ENCODE data around the gene HEATR3.

DNA sequence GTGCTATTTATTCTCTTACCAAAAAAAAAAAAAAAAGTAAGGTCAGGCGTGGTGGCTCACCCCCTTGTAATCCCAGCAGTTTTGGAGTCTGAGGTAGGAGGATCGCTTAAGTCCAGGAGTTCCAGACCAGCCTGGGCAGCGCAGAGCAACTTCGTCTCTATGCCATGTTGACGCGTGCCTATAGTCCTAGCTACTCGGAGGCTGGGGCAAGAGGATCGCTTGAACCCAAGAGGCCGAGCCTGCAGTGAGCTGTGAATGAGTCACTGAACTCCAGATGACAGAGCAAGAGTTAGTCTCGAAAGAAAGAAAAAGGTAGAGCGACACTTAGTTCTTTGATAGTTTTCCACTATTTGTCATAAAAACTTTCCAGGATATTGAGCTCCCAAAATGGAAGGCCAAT, 86.0 kb downstream of the HEATR3 start:
- TF ChIP-seq POLR2A (IDR thresholded peaks at IDR 0.05): no peak
- TF ChIP-seq, protein P1, sequence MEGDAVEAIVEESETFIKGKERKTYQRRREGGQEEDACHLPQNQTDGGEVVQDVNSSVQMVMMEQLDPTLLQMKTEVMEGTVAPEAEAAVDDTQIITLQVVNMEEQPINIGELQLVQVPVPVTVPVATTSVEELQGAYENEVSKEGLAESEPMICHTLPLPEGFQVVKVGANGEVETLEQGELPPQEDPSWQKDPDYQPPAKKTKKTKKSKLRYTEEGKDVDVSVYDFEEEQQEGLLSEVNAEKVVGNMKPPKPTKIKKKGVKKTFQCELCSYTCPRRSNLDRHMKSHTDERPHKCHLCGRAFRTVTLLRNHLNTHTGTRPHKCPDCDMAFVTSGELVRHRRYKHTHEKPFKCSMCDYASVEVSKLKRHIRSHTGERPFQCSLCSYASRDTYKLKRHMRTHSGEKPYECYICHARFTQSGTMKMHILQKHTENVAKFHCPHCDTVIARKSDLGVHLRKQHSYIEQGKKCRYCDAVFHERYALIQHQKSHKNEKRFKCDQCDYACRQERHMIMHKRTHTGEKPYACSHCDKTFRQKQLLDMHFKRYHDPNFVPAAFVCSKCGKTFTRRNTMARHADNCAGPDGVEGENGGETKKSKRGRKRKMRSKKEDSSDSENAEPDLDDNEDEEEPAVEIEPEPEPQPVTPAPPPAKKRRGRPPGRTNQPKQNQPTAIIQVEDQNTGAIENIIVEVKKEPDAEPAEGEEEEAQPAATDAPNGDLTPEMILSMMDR (IDR thresholded peaks at IDR 0.05): no peak
- no peak for TF ChIP-seq POLR2AphosphoS5 (IDR thresholded peaks at IDR 0.05)
- no peak for TF ChIP-seq EP300 (IDR thresholded peaks at IDR 0.05; ENCODE audit: low read depth)

All from transverse colon (tissue), 4 donors.